ENCODE results near the gene APOBEC3B.
"Not testable (repeated sequence)": the region's sequence is repeated elsewhere in the genome, so short reads cannot be mapped to it uniquely, and the experiment has no call there.

The APOBEC3B gene

GRCh38 chr22:39039306-39040126 is 57.4 kb downstream of the APOBEC3B start:
- FAIRE-seq: no peak

DNA sequence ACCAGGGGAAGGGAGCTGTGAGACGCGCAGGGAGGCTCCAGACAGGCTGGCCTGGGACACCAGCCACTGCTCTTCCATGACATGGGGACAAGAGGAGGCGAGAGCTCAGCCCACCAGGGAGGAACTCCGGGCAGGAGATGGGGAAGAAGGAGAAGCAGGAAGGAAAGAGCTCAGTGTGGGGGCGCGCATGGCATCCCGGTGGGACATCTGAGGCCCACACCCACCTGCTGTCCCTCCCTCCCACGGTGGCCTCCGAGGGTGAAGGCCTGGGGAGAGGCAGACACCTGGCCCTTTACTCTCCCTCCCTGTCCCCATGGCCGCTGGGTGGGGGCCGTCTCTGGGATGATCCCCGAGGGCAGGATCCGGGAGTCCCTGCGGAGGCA is 58.0 kb downstream of the APOBEC3B start:
- not testable (repeated sequence) for FAIRE-seq

DNA sequence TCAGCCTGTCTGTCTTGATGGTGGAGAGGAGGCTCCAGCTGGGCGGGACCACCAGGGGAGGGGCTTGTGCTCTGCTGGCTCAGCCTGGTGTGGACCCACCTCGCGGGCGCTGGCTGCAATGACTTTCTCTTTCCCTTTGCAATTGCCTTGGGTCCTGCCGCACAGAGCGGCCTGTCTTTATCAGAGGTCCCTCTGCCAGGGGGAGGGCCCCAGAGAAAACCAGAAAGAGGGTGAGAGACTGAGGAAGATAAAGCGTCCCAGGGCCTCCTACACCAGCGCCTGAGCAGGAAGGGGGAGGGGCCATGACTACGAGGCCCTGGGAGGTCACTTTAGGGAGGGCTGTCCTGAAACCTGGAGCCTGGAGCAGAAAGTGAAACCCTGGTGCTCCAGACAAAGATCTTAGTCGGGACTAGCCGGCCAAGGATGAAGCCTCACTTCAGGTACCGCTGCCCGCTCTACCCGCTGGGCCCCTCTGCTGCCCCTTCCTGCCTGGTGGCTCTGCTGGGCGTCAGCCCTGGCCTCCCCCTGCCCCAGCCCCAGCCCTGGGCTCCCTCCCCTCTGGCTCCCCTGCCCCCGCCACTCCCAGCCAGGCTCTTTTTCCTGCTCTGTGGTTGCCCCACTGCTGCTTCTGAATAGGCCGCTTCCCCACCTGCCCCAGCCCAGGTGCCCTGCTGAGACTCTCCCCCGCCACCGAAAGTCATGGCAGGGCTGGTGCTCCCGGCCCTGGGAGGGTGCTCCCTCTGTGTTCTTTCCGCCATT is 58.6 kb downstream of the APOBEC3B start, which contains the start of gene APOBEC3F:
Gene APOBEC3F, plus strand, starts transcription at position 327 of the 759 bp plus-strand sequence. Its CDS starts 97 bp downstream, at position 424.
- peak; percentile 79 for FAIRE-seq

DNA sequence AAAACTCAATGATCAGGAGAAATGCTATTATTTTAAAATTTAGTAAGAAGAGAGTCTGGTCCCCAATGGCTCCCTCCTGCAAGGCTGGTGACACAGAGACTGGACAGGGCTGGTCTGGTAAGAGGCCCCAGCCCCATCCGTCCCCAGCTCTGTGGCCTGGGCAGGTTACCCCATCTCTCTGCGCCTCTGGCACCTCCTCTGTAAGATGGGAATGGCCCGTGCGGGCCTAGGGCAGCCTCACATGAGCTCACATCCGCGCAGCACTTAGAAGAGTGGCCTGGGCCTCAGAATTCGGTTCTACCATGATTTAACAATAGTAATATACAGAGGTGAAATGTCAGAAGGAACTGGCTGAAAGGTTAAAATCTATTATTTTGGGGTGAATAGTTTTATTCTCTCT is 59.8 kb downstream of the APOBEC3B start:
- FAIRE-seq: no peak
